Hematopoietic multipotent progenitor cell treated with erythropoietin and hydrocortisone succinate and interleukin-3 and kit ligand, for 15 days (in vitro differentiated cells): ENCODE data around the gene MBD3.

Experiments used
- DNase-seq: peaks from one replicate; pipeline ENCODE4 v3.0.0-alpha.2; 2015; ENCODE audit warnings: low spot score

The MBD3 gene

DNA sequence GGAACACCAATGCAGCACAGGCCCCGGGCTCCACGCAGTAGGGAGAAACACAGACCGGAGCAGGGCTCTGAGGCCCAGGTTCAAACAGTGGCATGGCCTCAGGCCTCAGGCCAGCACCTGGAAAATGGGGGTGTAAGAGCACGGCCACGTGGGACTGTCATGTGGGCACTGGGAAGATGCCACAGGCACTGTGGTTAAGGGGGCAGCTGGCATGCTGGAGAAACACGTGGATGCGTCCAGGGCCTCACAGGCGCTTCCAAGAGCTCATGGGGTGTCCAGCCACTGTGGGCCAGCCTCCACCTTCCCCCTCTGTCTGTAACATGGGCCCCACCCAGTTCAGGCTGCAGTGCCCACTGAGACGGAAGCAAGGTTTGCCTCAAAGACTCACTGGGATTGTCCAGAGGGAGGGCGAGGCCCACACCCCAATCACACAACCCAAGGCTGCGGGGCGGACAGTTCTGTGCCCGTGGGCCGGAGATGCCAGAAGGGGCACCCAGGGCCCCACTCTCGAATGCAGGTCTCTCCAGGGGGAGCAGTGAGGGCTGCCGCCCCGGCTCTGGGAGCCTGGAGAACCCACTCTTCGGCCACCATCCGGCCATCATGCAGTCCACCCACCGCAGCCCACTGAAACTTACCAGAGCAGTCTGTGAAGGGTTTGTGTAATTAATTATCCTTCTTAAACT is 6.3 kb upstream of the MBD3 start:
- no peak for DNase-seq

DNA sequence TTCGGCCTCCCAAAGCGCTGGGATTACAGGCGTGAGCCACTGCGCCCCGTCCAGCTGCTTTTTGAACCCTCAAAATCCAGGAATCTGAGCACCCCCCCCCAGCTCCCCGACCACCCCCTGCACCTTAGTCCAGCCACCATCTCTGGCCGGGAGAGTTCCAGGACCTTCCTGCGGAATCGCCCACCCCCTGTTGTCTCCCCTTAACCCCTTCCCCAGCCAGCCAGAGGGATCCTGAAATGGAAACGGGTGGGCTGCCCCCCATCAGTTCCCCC is 772 bp upstream of the MBD3 start:
- DNase-seq, result no peak

DNA sequence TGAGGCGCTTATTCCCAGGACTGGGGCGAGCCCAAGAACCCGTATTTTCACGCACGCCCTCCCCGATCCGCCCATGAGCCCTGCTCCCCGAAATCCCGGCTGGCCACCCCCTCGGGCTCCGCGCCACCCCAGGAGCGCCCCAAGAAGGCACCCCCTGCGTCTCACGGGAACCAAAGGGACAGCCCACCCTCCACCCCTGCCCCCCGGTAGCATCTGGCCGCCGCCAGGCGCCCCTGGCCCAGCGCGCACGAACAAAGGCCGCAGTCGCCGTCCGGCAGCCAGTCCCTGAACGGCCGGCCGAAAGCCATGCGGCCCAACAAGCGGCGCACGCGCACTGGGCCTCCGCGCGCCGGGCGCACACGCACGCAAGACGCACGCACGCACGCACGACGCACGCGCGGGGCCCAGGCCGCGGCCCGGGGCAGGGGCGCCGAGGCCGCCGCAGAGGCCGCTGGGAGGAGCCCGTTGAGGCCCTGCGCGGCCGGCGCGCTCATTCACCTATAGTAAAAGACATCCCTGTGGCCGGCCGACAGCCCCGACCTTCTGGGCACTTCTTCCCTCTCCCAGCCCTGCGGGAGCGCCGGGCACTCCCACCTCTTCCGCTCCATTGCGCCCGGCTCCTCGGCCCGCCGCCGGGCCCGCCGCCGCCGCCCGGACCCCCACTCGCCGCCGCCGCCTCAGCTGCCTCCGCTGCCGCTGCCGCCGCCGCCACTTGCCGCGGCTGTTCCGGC is 476 bp downstream of the MBD3 start:
- peak; percentile 92 for DNase-seq

DNA sequence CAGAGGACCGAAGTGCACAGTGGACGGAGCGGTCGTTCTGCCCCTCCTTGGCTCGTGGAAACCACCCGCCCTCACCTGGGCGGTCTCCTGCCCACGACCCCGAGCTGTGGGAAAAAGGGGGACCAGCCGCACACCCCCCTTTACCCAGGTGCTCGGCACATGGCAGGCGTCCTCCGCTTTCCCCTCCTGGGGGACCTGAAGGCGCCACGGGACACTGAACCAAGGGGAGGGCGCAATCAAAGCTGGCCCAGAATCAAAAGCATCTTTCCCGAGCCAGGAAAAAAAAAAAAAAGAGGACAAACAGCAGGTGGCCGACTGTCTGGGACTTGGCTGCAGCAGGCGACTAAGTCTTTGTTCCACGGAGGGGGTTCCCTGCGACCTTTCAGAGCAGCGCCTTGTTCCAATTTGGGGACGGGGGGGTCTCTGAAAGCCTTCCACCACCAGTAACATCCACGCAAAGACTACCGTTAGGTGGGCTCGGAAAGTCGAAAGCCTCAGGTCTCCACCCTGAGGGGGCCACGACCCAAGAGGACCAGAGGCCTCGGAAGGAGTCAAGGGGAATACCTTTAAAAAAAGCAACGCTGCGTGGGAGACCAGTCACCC is 1.1 kb downstream of the MBD3 start:
- no peak for DNase-seq

DNA sequence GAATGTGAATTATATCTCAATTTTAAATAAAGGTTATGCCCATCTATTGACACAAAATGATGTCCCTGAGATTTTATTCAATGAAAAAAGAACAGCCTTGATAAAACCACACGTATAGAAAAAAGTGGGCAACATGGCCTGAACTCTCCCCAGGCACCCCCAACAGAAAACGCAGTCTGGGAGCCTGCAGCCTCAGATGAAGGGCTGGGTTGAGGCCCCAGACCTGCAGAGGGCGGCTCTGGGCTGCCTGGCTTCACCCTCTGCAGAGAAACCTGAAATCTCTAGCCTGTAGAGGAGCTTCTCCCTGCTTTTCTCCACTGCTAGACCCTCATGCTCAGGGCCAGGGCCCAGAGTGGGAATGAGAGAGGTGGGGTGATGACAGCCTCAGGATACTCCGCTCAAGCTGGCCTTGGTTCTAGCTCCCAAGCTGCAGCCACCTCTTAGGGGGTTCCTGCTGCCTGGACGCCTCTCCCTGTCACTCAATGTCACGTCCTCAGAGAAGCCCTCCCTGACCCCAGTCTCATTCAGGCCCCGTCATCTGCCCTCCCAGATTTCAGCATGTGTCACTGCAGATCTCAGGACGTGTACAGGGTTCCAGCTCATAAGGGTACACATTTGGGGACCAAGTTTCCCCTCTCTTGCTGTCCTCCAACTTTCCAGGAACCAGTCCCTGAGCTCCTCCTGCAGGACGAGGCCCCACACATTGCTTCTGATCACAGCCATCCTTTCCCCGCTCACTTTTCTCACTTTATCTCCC is 1.8 kb downstream of the MBD3 start:
- no peak for DNase-seq

DNA sequence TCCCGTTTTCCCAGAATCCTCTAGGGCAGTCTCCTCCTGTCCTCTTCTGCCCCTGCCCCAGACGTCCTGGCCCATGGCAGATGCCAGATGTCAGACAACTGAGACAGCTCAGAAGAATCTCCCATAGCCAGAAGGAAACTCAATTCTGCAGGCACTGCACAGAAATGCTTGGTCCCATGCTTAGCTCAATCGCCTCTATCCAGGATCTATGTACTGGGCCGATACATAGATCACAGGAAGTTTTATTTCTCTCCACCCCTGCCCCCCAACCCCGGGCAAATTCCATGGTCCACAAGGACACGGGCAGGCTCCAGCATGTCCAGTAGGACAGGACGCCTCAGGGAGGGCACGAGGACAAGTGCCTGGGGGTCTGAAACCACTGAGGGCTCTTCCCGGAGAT is 4.8 kb downstream of the MBD3 start:
- DNase-seq, result no peak

DNA sequence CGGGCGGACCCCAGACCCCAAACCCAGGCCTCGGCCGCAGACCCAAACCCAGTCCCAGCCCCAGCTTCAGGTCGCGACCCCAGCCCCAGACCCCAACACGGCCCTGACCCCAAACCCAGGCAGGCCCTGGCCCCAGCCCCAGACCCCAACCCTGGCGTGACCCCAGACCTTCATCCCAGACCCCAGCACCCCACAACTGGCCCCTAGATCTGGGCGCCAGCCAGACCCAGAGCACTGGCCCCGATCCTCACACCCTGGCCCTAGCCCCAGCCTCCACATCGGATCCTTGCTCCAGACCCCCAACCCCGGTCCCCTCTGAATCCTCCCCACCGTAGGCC is 7.5 kb downstream of the MBD3 start:
- no peak for DNase-seq

DNA sequence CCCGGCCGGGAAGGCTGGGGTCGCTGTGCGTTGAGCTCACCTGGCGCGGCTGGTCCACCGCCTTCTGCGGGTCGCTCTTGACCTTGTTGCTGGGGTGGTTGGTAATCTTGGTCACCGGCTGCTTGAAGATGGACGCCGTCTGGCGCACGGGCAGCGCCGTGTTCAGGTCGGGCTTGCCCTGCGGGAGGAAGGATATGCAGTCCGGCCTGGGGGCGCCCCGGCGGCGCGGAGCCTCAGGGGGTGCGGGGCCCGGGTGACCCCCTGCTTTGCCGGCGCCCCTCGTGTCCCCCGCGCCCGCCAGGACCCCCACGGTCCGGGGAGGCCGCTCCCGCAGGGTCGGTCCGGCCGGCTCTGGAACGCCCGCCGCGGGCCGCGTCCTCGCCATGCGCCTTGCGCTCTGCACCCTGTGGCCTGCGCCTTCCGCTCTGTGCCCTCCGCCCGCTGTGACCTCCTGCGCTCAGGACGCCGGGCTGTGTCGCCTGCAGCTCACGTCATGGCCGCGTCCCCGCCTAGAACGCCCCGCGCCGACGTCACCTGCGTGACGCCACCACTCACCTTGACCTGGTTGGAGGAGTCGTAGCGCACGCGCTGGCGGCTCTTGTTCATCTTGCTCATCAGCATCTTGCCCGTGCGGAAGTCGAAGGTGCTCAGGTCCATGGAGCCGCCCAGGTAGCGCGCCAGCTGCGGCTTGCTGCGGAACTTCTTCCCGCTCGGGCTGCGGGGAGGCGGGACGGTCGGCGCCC is 8.0 kb downstream of the MBD3 start:
- no peak for DNase-seq

DNA sequence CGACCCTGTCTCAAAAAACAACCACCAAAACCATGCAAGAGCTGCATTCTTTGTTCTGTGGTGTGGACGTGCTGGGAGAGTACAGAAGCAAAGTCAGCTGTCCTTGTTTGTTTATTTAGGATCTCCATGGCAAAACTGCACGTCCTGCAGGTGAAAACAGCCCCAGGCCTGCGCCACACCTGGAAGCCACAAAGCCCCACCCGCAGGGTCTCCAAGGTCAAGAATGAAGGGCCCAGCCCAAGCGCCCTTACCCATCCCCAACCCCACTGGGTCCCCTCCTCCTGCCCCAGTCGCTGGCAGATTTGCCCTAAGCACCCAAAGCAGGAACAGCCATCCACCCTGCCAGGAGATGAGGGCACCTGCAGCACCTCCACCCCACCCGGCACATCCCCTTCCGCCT is 10.5 kb downstream of the MBD3 start:
- no peak for DNase-seq

DNA sequence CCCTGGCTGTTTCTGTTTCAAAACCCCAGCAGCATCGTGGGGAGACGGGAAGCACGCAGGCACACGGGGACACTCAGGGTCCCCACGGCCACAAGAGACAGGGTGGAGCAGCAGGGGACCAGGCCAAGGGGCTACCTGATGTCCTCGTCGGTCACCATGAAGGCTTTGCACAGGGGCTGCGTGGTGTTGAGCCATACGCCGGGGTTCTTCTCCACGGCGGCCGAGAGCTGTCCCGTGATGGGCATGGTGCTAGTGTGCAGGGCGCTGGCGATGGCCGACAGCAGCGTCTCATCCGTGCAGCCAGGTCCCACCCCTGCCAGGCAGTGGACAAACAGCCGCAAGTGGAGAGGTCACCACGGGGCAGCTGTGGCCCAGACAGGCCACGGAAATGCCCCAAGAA is 11.7 kb downstream of the MBD3 start:
- DNase-seq, result no peak

DNA sequence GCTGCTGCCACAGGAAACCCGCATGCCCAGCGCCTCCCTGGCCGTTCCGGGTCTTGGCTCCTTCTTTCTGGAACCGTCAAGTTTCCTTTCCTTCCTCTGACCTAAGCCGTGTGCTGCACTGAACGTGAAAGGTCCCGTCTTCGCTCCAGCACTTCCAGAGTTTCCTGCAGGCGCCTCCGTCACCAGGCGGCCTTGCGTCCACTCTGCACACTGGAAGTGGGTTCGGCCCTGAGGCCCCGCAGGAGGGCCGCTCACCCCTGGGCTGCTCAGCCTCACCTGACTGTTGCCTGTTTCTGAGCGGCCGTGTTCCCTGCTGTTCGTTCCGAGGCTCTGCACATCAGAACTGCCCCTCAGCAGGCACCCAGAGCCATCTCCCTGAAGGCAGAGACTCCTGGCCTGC is 12.3 kb downstream of the MBD3 start:
- no peak for DNase-seq

DNA sequence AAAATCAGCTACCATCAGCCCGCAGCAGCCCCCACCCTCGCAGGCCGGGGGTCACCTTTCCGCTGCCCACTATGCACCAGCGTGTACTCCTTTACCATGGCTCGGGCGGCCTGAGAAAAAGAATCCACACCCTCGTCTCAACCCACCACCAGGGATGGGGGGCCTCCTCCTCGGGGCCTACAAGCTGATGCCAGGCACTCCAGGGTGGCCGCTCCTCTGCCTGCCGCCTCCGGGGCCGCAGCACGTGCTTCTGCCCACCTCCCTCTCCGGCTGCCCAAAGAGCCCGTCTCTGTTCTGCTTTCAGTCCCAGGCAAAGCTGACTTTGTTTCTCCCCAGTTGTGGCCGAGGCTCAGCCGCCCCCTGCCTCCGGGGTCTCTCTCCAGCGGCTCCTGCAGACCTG is 13.4 kb downstream of the MBD3 start:
- no peak for DNase-seq

DNA sequence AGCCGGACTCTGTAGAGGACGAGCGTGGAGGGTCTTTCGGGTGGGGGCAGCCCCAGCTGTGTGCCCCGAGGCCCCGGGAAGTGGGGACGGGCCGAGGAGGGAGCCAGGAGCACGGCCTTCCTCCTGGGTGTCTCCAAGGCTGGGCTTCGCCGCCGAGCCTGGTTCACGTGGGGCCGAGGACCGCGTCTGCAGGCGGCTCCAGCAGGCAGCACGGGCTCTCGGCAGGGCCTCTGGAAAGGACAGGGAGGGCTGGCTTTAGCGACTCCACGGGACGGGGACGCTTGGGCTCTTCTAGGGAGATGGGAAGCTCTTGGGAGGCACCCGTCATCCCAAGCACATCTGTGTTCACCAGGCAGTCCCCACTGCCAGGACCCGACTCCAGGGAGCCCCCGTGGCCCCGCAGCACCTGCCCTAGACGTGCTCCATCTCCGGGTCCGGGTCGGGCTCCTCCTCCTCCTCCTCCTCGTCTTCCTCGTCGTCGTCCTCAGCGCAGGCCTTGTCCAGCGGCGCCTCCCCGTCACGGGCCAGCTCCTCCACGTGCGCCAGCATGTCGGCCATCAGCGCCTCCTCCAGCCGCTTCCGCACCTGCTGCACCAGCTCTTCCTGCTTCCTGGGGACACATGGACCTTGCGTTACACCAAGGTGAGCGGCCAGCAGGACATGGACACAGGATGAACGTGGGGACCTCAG is 14.6 kb downstream of the MBD3 start:
- DNase-seq, result no peak

DNA sequence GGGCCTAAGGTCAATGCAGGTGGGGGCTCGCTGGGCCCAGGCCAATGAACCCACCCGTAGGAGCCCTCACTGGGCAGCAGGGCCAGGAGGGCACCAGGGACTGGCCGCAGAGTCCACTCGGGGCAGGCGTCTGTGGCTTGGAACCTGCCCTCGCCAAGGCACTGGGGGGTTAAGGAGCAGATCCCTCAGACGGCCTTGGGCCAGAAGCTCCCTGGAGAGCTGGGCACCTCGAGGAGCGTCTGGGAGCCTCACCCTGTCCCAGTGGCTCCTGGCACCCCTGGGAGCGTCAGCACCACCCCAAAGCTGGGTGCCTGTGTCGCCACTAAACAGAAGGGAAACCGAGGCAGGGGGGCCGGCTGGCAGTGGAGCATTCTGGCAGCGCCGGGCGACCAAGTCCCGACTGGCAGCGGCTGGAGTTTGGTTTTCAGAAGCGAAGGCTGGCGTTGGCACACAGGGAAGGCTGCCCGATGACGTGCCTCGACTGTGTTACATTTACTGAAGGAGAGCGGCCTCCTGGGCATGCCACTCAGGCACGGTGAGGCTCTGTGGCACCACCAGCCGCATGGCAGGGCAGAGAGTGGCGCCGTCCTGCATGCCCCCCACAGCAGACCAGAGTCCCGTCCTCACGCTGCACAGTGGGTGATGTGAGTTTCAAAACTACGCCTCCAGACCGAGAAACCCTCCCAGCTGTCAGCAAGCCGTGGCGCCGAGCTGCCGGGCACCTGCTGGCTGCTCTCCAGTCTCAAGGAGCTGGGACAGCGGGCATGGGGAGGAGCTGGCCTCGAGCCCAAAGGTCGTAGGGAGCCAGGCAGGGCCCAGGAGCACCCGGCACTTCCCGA is 15.4 kb downstream of the MBD3 start:
- no peak for DNase-seq

DNA sequence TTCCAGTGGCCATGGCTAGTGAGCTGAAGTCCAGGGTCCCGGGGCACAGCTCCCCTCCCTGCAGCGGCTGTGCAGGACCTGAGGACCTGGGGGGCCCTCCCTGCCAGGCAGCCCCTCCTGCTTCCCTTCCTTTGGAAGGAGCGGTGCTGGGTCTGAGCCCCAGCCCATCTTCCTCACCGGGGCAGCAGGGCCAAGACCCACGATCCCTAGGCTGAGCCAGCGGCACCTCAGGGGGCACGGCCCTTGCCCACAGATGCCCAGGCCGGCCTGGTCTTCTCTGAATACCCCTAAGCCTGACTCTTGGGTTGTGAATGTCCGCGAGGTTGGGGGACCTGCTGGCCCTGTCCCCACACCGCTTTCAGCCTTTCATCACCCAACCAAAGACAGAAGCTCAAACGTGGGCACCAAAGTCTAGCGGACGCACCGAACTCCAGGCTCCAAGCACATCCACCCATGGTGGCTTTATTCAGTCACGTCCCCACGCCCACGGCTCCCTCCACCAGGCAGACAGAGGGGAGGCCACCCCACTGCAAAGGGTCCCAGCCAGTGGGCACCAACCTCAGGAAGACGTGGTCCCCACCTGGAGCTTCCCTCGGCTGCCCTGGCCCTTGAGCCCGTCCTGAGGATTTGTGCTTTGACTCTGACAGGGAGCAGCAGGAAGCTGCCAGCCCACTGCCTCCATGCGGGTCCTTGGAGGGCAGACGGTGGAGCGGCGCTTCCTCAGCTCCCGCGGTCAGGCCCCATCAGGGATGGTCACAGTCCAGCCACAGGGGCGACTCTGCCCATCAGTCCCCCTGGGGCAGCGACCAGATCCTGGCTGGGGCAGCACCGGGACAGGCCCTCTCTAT is 16.2 kb downstream of the MBD3 start:
- no peak for DNase-seq

DNA sequence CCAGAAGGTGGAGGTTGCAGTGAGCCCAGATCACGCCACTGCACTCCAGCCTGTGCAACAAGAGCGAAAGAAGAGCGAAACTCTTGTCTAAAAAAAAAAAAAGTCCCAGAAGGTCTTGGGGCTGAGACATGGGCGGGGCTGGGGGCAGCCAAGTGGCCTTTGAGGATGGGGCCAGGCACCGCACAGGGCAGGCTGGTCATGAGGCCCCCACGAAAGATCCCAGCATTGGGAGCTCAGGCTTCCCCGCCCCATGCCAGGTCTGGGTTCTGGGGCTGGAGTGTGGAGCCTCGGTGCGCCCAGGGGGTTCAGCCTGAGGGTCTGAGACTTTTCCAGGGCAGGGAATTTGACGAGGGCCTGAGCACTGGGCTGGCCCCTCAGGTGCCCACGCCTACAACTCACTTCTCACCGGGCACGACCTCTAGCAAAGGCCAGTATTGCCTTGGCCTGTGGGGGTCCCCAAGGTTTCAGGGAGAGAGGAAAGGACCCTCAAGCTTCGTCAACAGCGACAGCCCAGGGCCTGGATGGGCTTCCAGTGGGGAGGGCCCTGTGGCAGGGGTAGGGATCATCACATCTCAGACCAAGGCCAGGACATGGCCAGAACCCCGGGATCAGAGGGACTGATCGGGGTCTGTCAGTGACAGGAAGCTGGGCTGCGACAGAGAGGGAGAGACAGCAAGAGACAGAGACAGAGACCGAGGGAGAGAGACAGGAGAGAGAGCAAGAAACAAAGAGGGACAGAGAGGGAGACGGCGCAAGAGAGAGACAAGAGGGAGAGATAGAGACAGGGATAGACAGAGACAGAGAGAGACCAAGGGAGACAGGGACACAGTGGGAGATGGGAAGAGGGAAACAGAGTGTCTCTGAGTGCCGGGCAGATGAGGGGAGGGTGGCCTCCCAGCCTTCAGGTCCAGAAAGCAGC is 17.1 kb downstream of the MBD3 start:
- DNase-seq, result no peak

DNA sequence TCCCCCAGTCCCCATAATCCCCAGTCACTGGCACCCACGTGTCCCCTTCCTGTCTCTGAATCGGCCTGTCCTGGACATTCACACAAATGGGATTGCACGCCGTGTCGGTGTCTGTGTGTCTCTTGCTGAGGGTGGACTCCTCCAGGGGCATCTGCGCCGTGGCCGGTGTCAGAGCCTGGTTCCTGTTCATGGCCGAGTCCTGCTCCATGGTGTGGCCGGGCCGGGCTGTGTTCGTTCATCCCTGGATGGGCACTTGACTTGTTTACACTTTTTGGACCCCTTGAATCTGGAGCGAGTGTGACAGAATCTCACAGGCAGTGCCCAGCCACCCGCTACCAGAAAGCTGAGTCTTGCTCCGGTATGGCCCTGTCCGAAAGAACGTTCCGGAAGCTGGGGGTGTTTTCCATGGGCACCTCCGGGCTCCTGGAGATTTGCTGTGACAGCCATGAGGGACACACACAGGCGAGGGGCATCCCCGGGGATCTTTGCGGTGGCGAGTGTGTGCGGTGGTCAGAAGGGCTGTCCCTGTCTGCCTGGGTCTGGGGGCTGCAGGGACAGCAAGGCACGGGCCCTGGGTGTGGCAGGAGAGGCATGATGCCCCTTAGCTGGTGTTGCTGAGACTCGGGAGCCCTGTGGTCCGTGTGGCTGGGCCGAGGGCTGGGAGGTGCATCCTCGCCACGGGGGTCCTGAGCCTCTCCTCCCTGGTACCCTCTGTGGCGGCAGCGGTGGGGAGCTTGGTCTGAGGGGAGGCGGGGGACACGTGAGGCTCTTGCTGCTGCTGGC is 18.1 kb downstream of the MBD3 start:
- DNase-seq, result no peak

DNA sequence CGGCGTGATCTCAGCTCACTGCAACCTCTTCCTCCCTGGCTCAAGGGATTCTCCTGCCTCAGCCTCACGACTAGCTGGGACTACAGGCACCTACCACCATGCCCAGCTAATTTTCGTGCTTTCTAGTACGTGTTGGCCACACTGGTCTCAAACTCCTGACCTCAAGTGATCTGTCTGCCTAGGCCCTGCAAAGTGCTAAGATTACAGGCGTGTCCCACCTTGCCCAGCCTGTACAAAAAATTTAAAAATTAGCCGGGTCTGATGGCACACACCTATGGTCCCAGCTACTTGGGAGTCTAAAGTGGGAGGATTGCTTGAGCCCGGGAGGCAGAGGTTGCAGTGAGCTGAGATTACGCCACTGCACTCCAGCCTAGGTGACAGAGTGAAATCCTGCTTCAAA is 19.9 kb downstream of the MBD3 start:
- DNase-seq, result no peak
